HG03378 (cell line): ENCODE data around the gene PER1.

Experiments used
- ATAC-seq: cut with Tn5 transposase; IDR thresholded peaks from one replicate; pipeline ENCODE4 v1.9.1; 2021; ENCODE audit warnings: mild to moderate bottlenecking, moderate library complexity; ENCODE audit not compliant: unreplicated experiment

The PER1 gene

GRCh38 chr17:8167526-8167925 lies 15.3 kb upstream of the PER1 start:
- ATAC-seq: no peak

GRCh38 chr17:8166731-8167130 lies 14.5 kb upstream of the PER1 start:
- no peak for ATAC-seq

- ATAC-seq: no peak
These were observed 12.6 kb upstream of the PER1 start for GRCh38 chr17:8164815-8165131.

DNA sequence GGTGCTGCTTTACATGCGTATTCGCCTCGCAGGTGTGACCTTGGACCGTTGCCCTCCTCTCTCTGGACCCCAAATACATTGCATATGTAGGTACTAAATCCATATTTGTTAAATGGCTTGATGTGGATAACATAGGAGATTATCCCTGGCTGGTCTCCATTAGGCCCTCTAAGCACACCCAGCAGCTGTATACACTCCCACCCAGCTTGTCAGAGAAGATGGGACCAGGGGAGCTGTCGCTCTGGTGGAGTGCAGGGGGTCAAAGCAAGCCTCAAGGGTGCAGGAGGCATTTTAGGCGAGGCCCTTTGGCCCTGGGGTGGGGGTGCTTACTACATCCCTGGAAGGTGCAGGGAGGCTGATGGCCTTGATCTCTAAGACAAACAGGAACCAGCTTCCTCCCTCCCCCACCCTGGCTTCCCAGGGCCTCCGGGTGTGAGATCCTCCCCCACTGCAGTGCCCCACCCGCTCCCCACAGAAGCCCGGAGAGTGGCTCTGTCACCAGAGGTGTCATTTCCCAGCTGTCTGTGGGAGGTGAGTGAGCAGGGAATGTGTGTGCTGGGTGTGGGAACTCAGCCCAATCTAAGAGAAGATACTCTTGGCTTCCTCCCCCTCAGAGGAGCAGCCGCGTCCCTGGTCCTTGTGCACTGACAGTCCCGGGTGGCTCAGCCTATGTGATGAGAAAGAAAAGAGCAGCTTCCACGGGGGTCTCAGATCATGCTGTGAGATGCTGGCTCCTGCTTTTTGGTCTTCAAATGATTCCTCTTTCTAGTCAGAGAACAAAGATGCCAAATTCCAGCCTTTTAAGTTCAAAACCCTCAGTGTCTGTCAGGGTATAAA lies 12.0 kb upstream of the PER1 start:
- no peak for ATAC-seq

GRCh38 chr17:8162997-8163977 lies 11.1 kb upstream of the PER1 start:
- ATAC-seq: no peak

DNA sequence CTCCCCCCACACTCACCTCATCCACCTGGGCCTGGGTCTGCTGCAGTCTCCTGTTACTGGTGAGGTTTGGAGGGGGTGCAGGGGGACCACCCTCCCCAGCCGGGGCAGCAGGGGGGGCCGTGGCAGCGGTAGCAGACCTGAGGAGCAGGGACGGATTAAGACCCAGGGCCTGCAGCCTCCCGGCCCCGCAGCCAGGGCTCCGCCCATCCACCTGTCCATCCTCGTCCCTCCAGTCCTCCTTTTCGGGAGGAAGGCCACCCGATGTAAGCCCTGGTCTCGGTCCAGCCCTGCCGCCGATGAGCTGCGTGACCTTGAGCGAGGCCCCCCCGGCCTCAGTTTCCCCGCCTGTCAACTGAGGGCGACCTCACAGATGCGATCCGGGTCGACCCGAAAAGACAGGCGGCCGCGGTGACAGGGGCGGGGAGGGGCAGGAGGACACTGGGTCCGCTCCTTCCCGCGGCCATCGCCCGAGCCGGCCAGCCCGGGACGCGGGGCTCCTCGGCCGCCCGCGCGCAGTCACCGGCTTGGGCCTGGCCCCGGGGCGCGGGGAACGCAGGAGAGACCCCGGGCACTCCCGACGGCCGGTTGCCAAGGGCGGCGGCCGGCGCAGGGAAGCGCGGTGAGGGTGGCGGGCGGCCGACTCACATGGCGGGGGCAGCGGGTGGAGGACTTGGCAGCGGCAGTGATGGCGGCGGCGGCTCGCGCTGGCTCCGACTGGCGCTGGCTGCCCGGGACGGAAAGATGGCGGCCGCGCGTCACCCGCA lies 10.2 kb upstream of the PER1 start, which contains the start of gene VAMP2:
Gene VAMP2 (minus strand): TSS at position 716 of the 764 bp plus-strand sequence. CDS start 69 bp downstream, at position 647.
- no peak for ATAC-seq

GRCh38 chr17:8161289-8162232 lies 9.4 kb upstream of the PER1 start:
- ATAC-seq: no peak

GRCh38 chr17:8160741-8161221 lies 8.6 kb upstream of the PER1 start:
- no peak for ATAC-seq

GRCh38 chr17:8160224-8160577 lies 8.0 kb upstream of the PER1 start:
- no peak for ATAC-seq

DNA sequence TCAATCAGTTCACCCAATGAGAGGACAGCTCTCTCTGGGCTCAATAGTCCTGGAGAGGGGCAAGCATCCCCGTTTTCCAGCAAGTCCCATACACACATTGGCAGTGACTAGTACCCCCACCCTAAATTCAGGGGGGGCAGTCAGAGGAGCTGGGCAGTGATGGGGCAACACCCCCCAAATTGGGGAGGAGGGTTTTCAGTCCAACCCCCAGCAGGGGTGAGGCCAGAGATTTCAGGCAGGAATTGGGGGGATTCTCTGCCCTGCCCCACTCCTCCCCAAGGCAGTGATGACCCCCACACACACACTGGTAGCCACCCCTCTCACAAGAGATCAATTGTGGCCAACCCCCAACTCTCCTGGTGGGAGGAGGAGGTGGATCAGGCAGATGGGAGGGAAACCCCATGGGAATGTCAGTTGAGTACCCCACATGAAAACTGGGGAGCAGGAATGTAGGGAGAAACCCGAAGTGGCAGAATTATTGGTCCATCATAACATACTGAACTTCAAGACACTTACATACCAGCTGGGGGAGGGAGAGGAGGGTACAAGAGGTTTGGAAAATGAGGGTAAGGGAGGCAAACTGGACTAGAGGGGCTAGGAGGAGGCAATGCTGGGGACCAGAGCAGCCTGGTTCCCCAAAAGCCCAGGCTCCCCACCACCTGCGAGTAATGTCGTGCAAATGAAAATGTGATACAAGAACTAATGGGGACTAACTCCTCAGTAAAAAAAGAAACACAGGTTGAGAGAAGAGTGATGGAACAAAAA lies 7.4 kb upstream of the PER1 start:
- ATAC-seq: no peak

GRCh38 chr17:8159032-8159400 lies 6.8 kb upstream of the PER1 start:
- no peak for ATAC-seq

DNA sequence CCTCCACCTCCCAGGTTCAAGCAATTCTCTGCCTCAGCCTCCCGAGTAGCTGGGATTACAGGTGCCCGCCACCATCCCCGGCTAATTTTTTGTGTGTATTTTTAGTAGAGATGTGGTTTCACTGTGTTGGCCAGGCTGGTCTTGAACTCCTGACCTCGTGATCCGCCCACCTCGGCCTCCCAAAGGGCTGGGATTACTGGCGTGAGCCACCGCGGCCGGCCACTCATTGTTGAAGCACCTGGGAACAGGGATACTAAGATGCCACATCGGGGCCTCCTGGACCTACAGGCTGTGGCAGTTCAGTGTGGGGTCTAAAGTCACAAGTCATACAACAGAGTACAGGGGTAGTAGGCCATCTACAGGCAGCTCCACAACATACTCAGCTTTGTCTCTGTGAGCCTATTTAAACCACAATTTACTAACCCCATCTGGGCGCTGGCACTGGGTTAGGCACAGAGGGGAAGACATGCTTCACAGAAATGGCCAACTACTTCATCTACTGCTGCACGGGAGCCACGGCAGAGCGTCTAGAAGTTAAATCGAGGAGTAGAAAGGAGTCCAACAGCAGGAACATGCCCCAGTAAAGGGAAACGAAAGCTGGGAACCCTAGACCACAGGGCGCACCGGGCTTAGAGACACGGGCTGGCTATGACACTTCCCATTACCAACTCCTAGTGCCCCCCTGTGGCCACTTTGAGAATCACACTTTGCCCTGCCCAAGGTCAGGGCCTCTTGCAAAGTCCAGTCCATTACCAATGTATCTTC lies 6.2 kb upstream of the PER1 start:
- ATAC-seq: no peak

DNA sequence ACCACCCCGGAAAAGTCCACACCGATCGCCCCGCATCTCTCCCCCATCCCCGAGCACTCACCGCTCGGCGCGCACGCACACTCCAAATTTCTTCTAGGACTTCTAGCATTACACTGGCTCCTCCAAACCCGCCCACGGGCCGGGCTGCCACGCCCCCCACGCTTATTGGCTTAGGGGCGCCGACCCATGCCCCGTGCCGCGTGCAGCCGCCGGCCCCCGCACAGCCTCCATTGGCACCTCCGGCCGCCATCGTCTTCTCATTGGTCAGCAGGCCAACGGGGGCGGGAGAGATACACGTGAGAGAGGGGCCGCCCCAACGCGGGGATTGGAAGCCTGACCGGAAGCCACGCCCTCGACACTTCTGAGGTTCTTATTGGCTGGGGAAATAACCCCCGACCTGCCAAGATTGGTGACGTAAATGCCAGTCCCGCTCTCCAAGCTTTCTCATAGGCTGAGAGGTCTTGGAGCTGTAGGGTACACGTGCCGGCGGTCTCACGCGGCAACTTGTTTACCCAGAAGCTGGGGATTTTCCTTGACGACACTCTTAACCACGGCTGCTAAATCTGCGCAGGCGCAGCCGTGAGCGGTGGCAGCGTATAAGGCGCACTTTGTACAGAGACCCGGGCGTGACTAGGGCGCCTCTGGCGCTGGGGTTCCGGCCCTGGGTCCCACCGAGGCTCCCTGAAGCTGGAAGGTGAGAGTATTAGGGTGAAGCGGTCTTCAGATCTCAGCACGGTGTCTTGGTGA lies 4.2 kb upstream of the PER1 start:
- peak; percentile 75 for ATAC-seq

DNA sequence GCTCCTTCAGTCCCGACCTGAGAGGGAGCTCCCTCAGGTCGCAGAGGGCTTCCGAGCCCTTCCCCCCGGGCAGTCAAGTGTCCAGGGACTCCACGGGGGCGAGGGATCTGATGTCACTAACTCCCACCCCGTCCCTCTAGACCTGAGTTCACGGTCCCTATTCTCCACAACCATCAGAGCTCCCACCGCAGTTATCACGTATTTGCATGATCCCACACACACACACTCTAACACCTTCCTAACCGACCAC lies 3.7 kb upstream of the PER1 start:
- no peak for ATAC-seq

DNA sequence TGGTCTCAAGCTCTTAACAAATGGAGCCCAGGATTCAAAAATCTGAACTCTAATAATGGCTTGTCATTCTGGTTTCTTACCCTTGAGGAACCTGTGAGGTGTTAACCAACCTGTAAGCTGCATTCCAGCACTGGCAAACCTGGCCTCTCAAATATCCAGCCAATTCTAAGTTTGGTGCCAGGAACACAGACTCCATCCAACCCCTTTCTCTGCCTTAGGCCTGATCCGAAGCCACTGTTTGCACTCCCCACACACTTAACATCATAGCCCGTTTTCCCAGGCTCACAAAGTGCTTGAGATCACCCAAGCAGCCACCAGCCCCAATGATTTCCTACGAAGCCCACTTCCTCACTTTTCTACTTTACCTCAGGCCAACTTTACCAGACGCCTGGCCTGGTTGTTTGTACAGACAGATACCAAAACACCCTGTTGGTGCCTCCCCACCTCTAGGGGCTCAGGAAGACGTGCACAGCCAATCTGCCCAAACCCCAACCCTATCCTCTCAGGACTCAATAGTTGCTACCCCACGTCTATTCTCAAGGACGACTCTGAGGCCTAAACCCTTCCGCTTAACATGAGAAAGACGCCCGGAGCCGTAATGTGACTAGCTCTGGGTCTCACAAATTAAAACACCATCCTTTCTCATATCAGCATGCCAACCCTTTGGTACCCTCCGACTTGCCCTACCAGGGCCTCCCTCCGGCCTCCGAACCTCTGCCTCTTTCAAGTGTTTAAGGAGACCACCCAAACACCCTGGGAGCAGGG lies 3.2 kb upstream of the PER1 start:
- no peak for ATAC-seq

DNA sequence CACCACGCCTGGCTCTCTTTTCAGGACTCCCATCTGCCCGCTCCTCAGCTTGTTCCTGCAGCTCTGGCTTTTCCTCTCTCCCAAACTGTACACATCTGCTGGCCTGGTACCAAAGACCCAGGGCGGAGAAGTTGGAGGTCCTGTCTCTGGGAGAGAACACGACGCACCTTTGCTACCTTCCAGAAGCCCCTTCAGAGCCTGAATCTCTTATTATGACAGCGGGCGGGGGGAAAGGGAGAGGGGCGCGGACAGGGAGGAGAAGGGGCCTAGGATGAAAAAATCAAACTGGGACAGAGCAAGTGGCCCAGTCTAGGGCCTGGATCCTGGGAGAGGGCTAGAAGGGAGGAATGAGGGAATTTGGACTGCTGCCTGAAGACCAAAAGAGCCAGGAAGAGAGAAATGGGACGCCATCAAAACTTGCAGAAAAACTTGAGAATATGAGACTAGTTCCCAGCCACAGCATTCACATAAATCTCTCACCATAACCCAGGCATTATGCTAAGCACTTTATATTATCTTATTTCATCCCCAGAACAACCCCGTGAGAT lies 2.5 kb upstream of the PER1 start:
- ATAC-seq: no peak

- no peak for ATAC-seq
These were observed 1.9 kb upstream of the PER1 start for GRCh38 chr17:8153957-8154607.
